OCI-LY3 (cell line): ENCODE measurements around the gene UCN2.

Experiments used
- EZH2phosphoT487 ChIP-seq: fragments of 200-600 bp; shearing (Covaris generic); IDR thresholded peaks from 2 replicates; pipeline ENCODE4 v1.6.1; 2018; ENCODE audit warnings: antibody characterized with exemption, mixed run types, low read depth
- TF ChIP-seq, protein P1 (sequence below): fragments of 200-600, 300-600 bp; sonication (generic); IDR thresholded peaks from 2 replicates; pipeline ENCODE4 v1.5.1; 2014; ENCODE audit warnings: antibody characterized with exemption, low read length, low read depth

DNA sequence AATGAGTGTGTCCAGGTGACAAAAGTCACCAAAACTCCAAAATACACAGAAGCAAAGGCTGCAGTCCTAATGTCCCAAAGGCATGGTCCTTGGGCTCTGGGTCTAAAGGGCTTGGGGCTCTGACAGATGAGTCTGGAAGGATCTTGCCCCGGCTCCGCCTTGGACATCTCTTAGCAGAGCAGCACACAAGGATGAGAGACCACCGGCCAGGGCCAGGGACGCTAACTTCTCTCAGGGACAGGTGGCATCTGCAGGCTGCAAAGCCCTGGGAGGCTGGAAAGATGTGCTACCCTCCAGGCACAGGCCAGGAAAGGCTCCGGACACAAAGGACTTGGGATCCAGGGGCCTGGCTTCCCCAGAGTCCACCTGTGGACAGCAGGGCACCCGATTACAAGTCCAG, 45.5 kb downstream of the UCN2 start:
- TF ChIP-seq, protein P1, sequence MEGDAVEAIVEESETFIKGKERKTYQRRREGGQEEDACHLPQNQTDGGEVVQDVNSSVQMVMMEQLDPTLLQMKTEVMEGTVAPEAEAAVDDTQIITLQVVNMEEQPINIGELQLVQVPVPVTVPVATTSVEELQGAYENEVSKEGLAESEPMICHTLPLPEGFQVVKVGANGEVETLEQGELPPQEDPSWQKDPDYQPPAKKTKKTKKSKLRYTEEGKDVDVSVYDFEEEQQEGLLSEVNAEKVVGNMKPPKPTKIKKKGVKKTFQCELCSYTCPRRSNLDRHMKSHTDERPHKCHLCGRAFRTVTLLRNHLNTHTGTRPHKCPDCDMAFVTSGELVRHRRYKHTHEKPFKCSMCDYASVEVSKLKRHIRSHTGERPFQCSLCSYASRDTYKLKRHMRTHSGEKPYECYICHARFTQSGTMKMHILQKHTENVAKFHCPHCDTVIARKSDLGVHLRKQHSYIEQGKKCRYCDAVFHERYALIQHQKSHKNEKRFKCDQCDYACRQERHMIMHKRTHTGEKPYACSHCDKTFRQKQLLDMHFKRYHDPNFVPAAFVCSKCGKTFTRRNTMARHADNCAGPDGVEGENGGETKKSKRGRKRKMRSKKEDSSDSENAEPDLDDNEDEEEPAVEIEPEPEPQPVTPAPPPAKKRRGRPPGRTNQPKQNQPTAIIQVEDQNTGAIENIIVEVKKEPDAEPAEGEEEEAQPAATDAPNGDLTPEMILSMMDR: no peak
- no peak for TF ChIP-seq EZH2phosphoT487
